SW 1271 (cell line): Measurements from ENCODE around the gene FXR2.

ENCODE experiments used
- DNase-seq, 2 experiments: peaks; one replicate each; lab custom pipeline; 2025; lab: John Stamatoyannopoulos, UW

The FXR2 gene

DNA sequence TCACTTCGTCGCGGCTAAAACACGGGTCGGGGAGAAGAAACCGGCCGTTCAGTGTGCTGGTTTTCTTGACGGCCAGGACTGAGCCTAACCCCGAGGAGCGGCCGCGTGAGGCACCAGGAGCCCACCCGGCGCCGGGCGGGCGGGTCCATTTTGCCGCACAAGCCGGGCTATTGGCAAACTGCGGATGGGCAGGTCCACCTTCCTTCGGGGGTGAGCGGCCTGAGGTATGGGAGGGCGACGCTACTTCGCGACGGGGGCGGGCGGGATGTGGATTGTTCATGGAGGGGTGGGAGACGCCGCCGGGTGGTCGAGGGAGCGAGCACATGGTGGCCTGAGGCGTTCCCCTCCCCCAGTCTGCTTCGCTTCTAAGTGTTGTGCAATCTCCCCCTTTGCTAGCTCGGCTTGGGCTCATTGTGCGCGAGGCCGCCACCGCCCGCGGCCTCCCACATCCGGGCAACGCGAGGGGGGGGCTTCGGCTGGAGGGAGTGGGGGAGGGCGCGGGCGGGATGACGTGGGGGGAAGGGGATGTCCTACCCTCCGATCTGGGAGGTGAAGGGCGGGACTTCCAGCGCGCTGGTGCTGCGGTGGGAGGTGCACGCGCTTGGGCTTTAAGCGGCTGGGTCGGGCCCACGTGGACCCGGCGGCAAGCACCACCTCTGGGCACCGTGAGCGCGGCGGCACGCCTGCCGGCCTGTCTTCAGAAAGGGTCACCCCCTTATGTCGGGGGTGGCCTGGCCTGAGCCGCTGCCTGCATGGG, 41.2 kb downstream of the FXR2 start:
- peak; percentile 56 to 78 for DNase-seq

DNA sequence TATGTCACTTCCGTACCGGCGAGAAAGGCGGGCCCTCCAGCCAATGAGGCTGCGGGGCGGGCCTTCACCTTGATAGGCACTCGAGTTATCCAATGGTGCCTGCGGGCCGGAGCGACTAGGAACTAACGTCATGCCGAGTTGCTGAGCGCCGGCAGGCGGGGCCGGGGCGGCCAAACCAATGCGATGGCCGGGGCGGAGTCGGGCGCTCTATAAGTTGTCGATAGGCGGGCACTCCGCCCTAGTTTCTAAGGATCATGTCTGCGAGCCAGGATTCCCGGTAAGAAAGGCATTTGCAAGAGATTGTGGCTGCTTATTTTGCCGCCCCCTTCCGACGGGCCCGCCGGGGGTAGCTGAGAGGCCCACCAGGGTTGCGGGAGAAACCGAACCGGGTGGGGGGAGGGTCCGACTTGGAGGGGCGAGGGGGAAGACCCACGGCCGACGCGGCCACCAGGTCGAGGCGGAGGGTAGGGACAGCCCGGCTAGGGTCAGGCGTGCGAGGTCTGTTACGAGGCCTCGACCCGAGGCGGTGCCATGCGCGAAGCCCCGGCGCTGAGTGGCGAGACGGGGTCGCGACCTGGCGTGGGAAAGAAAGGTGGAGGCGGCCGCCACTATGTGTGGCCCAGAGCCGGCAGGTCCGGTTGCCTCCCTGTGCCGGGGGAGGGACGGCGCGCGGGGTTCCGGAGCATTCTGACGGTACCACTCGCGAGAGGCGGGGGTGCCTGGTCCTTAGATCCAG, 41.9 kb downstream of the FXR2 start:
- DNase-seq: peak; percentile 98

GRCh38 chr17:7572338-7572587, 42.4 kb downstream of the FXR2 start:
- DNase-seq: no peak

GRCh38 chr17:7570351-7570750, 44.3 kb downstream of the FXR2 start:
- no peak for DNase-seq

DNA sequence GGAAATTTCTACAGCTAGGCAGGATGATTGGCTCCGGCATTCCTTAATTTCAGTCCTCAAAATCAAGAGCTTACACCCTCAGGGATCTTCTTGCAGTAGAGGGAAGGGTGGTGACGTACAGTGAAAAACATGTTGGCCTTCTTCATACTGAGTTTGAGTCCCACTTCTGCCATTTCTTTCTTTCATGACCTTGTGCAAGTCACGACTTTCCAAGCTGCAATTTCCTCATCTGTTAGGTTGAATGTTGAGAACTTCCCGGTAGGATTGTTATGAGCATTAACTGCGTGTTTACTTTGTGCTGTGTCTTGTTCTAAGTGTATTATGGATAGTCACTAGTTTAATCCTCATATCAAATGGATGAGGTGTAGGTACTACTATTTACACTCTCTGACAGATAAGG, 45.1 kb downstream of the FXR2 start:
- DNase-seq: no peak

GRCh38 chr17:7563115-7563869, 51.4 kb downstream of the FXR2 start:
- no peak for DNase-seq

- DNase-seq: no peak
Observed at GRCh38 chr17:7562208-7562605, 52.5 kb downstream of the FXR2 start.

DNA sequence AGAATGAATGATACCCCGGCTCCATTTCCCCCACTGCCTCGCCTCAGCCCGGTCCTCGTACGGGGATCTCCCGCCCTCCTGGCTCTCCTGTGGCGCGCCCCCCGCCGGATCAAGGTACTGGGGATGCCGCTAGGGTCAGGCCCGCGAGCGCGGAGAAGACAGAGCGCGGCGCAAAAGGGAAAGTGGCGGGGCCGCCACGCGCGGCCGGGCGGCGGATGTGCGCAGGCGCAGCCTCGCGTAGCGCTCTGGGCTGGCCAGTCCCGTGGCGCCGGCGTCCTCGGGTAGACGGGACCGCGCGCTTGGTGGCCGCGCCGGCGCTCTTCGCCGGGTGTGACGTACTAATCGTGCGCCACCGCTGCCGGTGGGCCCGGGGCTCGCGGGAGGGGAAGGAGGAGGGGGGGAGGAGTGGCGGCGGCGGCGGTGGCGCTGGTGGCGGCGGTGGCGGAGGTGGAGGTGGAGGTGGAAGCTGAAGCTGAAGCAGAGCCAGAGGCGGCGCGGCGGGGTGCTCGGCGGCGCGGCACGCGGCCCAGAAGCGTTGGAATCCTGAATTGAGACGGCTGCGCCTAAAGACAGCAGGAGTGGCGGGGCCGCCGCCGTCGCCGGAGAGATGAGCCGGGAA, 53.0 kb downstream of the FXR2 start, which contains the start of gene SENP3:
Gene SENP3 (plus strand): TSS at position 331 of the 619 bp plus-strand sequence. CDS start 1,158 bp downstream, outside the sequence.
- DNase-seq: peak; percentile 44 to 79

GRCh38 chr17:7561028-7561575, 53.6 kb downstream of the FXR2 start:
- DNase-seq: peak; percentile 55 to 86

DNA sequence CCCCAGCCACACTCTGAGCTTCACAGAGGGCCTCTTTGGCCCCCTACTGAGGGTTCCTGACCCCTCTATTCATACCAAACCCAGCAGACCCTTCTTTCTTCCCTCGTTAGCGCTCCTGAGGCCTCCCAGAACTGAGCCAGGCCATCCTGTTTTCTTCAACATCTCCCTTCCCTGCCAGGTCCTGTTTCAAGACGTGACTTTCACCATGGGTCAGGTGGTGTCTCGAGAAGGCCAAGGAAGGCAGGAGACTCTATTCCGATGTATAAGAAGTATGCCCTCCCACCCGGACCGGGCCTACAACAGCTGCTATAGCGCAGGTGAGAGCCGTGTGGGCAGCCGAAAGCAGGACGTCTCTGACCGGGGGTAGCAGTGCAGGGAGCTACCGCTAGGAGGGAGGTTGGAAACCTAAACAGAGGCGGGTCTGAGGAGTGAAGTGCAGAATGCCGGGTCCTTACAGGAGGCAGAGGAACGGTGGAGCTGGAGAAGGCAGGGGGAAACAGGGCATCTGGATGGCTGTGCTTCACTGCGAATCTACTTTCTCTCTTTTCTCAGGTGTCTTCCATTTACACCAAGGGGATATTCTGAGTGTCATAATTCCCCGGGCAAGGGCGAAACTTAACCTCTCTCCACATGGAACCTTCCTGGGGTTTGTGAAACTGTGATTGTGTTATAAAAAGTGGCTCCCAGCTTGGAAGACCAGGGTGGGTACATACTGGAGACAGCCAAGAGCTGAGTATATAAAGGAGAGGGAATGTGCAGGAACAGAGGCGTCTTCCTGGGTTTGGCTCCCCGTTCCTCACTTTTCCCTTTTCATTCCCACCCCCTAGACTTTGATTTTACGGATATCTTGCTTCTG, 54.3 kb downstream of the FXR2 start:
- peak in 1 of 2 experiments; percentile 40 for DNase-seq

DNA sequence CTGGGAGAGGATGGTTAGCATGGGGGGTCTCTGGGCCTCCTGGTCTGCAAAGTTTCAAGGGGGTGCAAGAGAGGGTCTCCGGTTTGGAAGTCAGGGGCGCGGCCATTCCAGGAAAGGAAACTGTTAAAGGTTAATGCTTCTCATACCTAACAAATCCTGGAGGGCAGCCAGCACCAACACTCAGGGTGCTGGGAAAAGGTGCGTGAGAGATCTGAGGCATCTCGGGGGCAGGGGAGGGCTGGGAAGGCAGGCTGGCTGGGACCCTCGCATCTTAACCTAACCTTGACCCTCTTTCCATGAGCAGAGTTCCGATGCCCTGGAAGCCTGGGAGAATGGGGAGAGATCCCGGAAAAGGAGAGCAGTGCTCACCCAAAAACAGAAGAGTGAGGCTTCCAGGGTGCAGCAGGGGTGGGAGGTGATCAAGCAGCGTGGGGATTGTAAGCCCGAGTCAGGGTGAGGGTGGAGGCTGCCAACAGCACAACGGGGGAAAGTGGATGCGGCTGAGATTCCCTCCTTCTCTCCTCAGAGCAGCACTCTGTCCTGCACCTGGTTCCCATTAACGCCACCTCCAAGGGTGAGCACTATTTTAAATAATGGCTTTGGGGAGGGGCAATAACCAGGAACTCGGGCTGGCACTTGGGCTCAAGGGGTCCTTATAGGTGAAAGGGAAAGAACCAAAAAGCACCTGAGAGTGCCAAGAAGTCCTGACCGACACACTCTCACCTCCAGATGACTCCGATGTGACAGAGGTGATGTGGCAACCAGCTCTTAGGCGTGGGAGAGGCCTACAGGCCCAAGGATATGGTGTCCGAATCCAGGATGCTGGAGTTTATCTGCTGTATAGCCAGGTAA, 55.2 kb downstream of the FXR2 start:
- no peak for DNase-seq

DNA sequence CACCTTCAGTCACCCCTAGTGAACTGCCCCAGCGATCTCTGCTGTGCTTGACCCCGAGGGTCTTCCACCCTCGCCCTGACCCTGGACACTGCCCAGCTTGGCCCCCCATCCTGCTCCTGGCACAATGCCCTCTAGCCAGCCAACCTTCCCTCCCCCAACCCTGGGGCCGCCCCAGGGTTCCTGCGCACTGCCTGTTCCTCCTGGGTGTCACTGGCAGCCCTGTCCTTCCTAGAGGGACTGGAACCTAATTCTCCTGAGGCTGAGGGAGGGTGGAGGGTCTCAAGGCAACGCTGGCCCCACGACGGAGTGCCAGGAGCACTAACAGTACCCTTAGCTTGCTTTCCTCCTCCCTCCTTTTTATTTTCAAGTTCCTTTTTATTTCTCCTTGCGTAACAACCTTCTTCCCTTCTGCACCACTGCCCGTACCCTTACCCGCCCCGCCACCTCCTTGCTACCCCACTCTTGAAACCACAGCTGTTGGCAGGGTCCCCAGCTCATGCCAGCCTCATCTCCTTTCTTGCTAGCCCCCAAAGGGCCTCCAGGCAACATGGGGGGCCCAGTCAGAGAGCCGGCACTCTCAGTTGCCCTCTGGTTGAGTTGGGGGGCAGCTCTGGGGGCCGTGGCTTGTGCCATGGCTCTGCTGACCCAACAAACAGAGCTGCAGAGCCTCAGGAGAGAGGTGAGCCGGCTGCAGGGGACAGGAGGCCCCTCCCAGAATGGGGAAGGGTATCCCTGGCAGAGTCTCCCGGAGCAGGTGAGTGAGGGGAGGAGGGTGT, 56.0 kb downstream of the FXR2 start, which contains the start of gene TNFSF13:
Gene TNFSF13 (plus strand): TSS at position 207 of the 776 bp plus-strand sequence. CDS start 290 bp downstream, at position 497.
- DNase-seq: no peak

GRCh38 chr17:7557775-7558543, 56.7 kb downstream of the FXR2 start:
- no peak for DNase-seq

GRCh38 chr17:7557147-7557764, 57.4 kb downstream of the FXR2 start:
- DNase-seq: no peak

DNA sequence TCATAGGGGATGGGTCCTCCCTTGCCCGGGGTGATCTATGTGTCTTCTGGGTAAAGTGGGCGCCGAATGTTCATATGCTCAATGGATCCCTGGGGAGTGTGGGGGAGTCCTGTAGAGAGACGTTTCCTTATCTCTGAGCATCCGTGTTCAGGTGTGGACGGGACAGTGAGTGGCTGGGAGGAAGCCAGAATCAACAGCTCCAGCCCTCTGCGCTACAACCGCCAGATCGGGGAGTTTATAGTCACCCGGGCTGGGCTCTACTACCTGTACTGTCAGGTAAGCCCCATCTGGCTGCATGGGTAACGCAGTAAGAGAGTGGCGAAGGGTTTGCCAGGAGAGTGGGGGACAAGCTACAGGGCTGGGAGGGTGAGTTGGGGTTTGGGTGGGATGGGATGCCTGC, 58.1 kb downstream of the FXR2 start:
- DNase-seq: no peak

DNA sequence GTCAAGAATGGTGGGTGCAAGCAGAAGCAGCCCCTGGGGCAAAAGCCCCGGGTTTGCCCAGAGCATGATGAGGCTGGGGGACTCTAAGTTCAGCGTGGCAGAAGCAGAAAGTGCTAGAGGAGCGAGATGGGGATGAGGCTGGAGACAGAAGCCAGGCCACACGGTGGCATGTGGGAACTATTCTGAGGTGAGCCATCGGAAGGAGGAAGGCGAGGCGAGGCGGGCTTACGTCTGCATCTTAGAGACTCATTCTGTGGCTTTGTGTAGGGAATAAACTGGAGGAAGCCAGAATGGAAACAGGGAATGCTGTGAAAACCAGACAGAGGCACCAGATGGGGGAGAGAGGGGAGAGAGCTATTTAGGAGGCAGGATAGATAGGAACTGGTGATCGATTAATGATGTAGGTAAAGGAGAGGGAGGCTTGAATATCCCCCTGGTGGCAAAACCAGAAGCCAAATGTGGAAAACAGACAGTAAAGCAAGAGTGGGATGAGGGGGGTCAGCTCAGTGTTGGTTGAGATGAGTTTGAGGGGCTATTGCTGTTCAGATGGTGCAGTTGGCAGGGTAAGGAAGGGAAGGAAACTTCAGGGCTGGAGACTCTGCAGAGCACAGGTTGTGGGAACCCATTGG, 59.3 kb downstream of the FXR2 start:
- DNase-seq: no peak

DNA sequence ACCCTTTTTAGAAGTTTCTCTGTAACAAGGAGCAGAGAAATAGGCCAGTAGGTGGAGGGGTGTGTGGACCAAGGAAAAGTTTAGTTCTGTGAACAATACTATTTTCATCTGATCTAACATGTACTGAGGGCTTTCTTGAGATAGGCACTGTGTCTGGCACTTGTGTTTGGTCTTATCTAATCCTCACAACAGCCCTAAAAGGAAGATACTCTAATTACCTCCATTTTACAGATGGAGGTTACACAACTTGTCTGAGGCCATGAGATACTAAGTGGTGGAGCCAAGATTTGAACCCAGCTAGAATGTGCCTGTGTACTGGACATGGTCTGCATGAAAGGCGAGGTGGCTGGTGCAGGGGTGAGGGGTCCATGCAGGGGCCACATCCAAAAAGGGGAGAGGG, 61.3 kb downstream of the FXR2 start:
- DNase-seq: no peak

- no peak for DNase-seq
Observed at GRCh38 chr17:7552621-7553051, 62.1 kb downstream of the FXR2 start.
